ENCODE measurements around the gene SLC41A3. TPM values are rescaled to one million over a fixed set of nuclear protein-coding genes. Genes with fewer than 3 reads are reported as not detected.

The SLC41A3 gene
- total and polyA plus RNA-seq, 11 donors, result 20.9 to 60.1 (median 46.4) TPM

DNA sequence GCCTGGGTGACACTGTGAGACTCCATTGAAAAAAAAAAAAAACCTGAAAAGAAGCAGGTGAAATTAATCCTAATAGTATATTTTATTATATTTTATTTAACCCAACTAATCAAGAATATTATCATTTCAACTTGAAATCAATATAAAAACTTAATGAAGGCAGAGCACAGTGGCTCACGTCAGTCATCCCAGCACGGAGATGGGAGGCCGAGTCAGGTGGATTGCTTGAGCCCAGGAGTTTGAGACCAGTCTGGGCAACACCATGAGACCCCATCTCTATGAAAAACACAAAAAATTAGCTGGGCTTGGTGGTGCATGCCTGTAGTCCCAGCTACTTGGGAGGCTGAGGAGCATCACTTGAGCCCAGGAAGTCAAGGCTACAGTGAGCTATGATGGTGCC, 33.3 kb upstream of the SLC41A3 start:
- H3K9me3 ChIP-seq, result no peaks in the 10 kb centered on the region
- H3K4me3 ChIP-seq, result no peak overlapping the region
- TF ChIP-seq POLR2A (IDR thresholded peaks at IDR 0.05), result no peak
- TF ChIP-seq, protein P1, sequence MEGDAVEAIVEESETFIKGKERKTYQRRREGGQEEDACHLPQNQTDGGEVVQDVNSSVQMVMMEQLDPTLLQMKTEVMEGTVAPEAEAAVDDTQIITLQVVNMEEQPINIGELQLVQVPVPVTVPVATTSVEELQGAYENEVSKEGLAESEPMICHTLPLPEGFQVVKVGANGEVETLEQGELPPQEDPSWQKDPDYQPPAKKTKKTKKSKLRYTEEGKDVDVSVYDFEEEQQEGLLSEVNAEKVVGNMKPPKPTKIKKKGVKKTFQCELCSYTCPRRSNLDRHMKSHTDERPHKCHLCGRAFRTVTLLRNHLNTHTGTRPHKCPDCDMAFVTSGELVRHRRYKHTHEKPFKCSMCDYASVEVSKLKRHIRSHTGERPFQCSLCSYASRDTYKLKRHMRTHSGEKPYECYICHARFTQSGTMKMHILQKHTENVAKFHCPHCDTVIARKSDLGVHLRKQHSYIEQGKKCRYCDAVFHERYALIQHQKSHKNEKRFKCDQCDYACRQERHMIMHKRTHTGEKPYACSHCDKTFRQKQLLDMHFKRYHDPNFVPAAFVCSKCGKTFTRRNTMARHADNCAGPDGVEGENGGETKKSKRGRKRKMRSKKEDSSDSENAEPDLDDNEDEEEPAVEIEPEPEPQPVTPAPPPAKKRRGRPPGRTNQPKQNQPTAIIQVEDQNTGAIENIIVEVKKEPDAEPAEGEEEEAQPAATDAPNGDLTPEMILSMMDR (IDR thresholded peaks at IDR 0.05), result no peak
- WGBS, 4 donors, result 90 to 100% (median 97%) methylated on average over 3 of the region's 3 CpGs
- H3K4me1 ChIP-seq, result no peaks in the 10 kb centered on the region
- no peaks in the 10 kb centered on the region for H3K27me3 ChIP-seq
- no peak for ATAC-seq
- H3K36me3 ChIP-seq, result peaks cover 0 to 9% (median 0%) of the 10 kb centered on the region in 9 donors
- intact Hi-C loops (cut with DNase I), result no loop called here
- peak in 1 of 5 donors; percentile 1 for DNase-seq
- H3K27ac ChIP-seq, result no peak overlapping the region

DNA sequence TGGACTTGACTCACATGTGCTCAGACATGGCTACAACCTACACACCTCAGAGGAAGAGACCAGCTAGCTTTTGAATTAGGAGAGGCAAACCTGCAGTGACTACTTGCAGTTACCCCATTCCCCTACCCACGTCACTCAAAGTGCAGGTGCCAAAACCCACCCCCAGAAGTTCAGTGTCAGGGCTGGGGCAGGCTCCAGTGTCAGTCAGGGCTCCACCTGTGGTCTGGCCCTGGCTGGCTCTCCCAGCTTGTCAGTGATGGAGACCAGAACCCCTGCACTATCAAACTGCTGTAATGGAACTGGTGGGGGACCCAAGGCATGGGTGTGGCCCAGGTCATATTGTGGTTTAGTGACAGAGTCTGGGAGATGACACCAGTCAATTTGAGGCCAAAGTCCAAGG, 32.6 kb upstream of the SLC41A3 start:
- no peak overlapping the region for H3K4me3 ChIP-seq
- intact Hi-C loops (cut with DNase I), result no loop called here
- TF ChIP-seq, protein P1 (IDR thresholded peaks at IDR 0.05), result no peak
- TF ChIP-seq POLR2A (IDR thresholded peaks at IDR 0.05), result no peak
- no peaks in the 10 kb centered on the region for H3K27me3 ChIP-seq
- H3K9me3 ChIP-seq, result no peaks in the 10 kb centered on the region
- H3K36me3 ChIP-seq, result peaks cover 0 to 13% (median 0%) of the 10 kb centered on the region in 9 donors
- no peaks in the 10 kb centered on the region for H3K4me1 ChIP-seq
- H3K27ac ChIP-seq, result no peak overlapping the region
- ATAC-seq (no peak), DNase-seq (peak in 2 of 5 donors; percentile 2 to 28)
- 63 to 90% (median 75%) methylated on average over 1 of the region's 1 CpG for WGBS, 4 donors

DNA sequence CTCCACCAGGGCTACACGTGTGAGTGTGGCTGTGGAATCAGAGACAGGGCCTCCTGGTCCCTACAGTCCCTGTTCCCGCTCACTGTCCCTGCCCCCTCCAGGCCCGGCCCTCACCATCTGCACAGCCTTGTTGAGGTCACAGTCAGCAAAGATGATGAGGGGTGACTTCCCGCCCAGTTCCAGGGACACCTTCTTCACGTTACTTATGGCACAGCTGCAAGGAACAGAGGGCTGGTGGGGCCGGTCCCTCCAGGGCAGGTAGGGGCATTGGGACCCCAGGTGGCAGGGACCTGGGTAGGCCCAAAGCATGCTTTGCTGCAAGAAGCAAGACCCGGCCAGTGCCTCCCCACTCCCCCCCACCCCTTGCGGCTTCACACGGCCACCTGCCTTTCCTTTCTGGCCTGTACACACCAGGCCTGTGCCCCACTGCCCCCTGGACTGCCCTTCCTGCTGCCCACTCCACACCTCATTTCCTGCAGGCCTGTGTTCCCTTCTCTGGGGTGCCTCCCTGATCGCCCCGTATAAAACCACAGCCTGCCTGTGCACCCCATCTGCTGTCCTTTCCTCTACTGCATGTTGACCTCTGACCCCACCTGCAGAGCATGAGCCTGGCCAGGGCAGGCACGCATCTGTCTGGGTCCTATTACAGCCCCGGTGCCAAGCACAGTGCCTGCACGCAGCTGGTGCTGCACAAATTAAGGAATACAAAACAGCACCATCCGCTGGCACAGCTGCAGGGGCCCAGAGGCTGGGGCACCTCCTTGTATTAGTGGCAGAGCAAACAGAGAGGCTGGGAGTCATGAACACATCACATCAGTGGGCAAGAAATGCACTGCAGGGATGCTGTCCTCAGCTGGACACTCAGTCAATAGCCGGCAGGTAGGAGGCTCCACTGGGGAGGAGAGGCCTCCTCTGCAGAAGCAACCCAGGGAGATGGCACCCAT, 30.8 kb upstream of the SLC41A3 start:
- peaks cover 0 to 14% (median 0%) of the 10 kb centered on the region in 9 donors for H3K36me3 ChIP-seq
- H3K4me3 ChIP-seq, result no peak overlapping the region
- no peak for TF ChIP-seq POLR2A (IDR thresholded peaks at IDR 0.05)
- TF ChIP-seq, protein P1 (IDR thresholded peaks at IDR 0.05), result no peak
- no peak overlapping the region for H3K27ac ChIP-seq
- no peaks in the 10 kb centered on the region for H3K9me3 ChIP-seq
- DNase-seq (peak in 1 of 5 donors; percentile 17), ATAC-seq (no peak)
- intact Hi-C loops (cut with DNase I), result no loop called here
- no peaks in the 10 kb centered on the region for H3K4me1 ChIP-seq
- 89 to 94% (median 91%) methylated on average over 13 to 16 of the region's 16 CpGs for WGBS, 4 donors
- H3K27me3 ChIP-seq, result no peaks in the 10 kb centered on the region

DNA sequence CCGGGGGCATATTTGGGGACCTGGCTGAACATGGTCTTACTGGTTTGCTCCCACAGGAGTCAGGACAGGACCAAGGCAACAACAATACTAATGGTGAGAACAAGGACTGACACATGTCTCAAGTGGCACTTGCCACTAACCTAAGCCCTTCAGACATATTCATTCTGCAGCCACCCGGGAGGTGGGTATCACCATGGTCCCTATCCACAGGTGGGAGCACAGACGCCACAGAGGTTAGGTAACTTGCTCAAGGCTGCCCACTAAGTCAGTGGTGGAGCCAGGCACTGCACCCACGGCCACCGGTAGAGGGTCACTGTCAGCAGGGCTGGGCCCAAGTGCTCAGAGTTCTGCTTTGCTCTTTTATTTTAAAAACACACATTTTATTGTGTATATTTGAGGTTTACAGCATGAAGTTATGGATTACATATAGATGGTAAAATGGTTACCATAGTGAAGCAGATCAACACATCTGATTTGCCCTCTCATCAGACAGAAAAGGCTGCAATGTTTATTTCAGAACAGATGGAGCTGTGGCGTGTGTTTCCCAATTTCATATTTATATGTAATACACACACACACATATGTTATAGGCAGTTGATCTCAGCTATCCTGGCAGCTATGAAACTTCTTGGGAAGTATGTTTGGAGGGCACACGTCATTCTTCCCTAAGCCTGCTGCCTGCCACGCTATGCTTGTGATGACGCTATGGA, 30.0 kb upstream of the SLC41A3 start:
- Histone ChIP-seq H3K4me1 (no peaks in the 10 kb centered on the region), H3K36me3 (peaks cover 0 to 21% (median 0%) of the 10 kb centered on the region in 9 donors), H3K27ac (no peak overlapping the region), H3K9me3 (no peaks in the 10 kb centered on the region), H3K4me3 (no peak overlapping the region), H3K27me3 (no peaks in the 10 kb centered on the region)
- ATAC-seq (peak in 1 of 4 donors; percentile 35), DNase-seq (no peak)
- TF ChIP-seq POLR2A (IDR thresholded peaks at IDR 0.05), result no peak
- TF ChIP-seq, protein P1 (IDR thresholded peaks at IDR 0.05), result peak in 7 of 12 donors; percentile 7 to 37 (median 15)
- 79 to 85% (median 81%) methylated on average over 8 to 9 of the region's 9 CpGs for WGBS, 4 donors
- intact Hi-C loops (cut with DNase I), result no loop called here

Data from heart left ventricle (tissue), 16 donors.